Measurements from ENCODE around the gene PREPL. TPM values are rescaled to one million over a fixed set of nuclear protein-coding genes. Genes with fewer than 3 reads are reported as not detected.

Gene PREPL
- total and polyA plus RNA-seq, 2 of the 4 experiments (the other 2 are of a cell fraction), result 27.6 to 39.6 TPM

DNA sequence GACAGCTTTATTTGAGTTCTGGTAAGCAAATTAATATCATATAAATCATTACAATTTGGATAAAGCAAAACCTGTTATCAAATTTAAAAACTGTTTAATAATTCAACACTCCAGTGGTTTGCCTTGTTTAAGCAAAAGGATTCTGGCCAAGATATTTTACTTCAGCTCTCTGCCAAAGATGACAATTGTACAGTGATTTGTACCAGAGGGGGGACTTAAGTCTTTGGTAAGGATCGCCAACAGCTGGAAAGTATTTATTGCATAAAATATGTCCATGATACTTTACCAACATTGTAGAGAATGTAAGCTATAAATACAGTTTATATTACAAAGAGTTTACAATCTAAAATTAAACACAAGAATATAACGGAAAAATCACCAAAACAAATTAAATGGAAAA, 13.8 kb downstream of the PREPL start:
- H2BK15ac ChIP-seq (ENCODE audit: low read depth, low read length), result no peak overlapping the region
- no TSS peak for BruUV-seq (replicated peaks)
- peaks cover 14 to 22% of the 10 kb centered on the region in 2 experiments; a peak in 3 of 4 replicates for H3K79me1 ChIP-seq (ENCODE audit: low read depth in 1 of 2, low read length in 2 of 2)
- no peaks in the 10 kb centered on the region for H3K9me3 ChIP-seq (ENCODE audit: control insufficient read depth, insufficient read depth, low read length)
- H2AFZ ChIP-seq (replicated peaks; ENCODE audit: low read length, poor library complexity), result no peak overlapping the region
- no peaks in the 10 kb centered on the region for H3K27me3 ChIP-seq (ENCODE audit: control insufficient read depth, insufficient read depth, low read length)
- 0 out of 2 replicates have a peak, but pooled peaks cover 3% of the 10 kb centered on the region for H3K36me3 ChIP-seq (ENCODE audit: control insufficient read depth, insufficient read depth, low read length)
- no peak overlapping the region for H2BK5ac ChIP-seq (ENCODE audit: low read depth, low read length, poor library complexity, severe bottlenecking)
- no peak overlapping the region for H4K5ac ChIP-seq (ENCODE audit: low read depth, low read length)
- DNase-seq (no peak), ATAC-seq (ENCODE audit: low read depth) (no peak)
- peaks cover 8% of the 10 kb centered on the region; the same call in 1 of the 2 replicates for H3K9me1 ChIP-seq (ENCODE audit: insufficient read depth, low read length)
- dilution Hi-C loops (cut with HindIII; ENCODE audit: low sequenced_read_pairs, unreplicated experiment) (no loop called here), intact Hi-C loops (cut with micrococcal nuclease) (no loop called here), in situ Hi-C loops (cut with MboI; ENCODE audit: low sequenced_read_pairs) (no loop called here)
- H3K14ac ChIP-seq (replicated peaks; ENCODE audit: low read depth, low read length), result no peak overlapping the region
- H4K8ac ChIP-seq (ENCODE audit: low read depth in 2 of 2, low read length in 2 of 2), result no peak overlapping the region
- H3K18ac ChIP-seq (ENCODE audit: low read depth, low read length), result no peak overlapping the region
- TF ChIP-seq ELK1 (IDR thresholded peaks at IDR 0.05; ENCODE audit: borderline replicate concordance, low read depth, low read length) (no peak), RCOR1 (IDR thresholded peaks at IDR 0.05; ENCODE audit: insufficient replicate concordance, low read length) (no peak), CEBPB (IDR thresholded peaks at IDR 0.05; ENCODE audit: low read depth, low read length) (no peak), MAFK (IDR thresholded peaks at IDR 0.05; ENCODE audit: low read depth, low read length) (no peak), CTCF (conservative IDR thresholded peaks at IDR 0.05; ENCODE audit: low read depth, low read length) (no peak), RFX5 (IDR thresholded peaks at IDR 0.05; ENCODE audit: low read depth, low read length) (no peak)
- H2BK120ac ChIP-seq (ENCODE audit: low read depth, low read length), result no peak overlapping the region
- no peak overlapping the region for H3K4me2 ChIP-seq (ENCODE audit: low read depth, low read length)
- ChIA-PET POLR2A (ENCODE audit: unreplicated experiment) (no interaction called here), CTCF (interaction anchor here (0.6 to 0.8 kb wide), 2 partner anchors 43 to 206 kb away, joined by 3 read pairs; no protein-coding TSS in a partner anchor)
- no peak overlapping the region for H2BK20ac ChIP-seq (ENCODE audit: low read depth, low read length)
- peaks cover 12% of the 10 kb centered on the region for H3K4me1 ChIP-seq (ENCODE audit: control insufficient read depth, insufficient read depth, low read length)
- no peak overlapping the region for H3K9ac ChIP-seq (ENCODE audit: low read depth, low read length)
- no peak overlapping the region for H3K4ac ChIP-seq (ENCODE audit: low read depth, low read length)
- H4K91ac ChIP-seq (ENCODE audit: insufficient read depth, low read depth, low read length), result no peak overlapping the region
- H3K27ac ChIP-seq (ENCODE audit: insufficient read depth, low read length), result no peak overlapping the region
- H2AK5ac ChIP-seq (ENCODE audit: low read depth, low read length), result no peak overlapping the region
- peaks cover 3% of the 10 kb centered on the region; the same call in 1 of the 2 replicates for H4K20me1 ChIP-seq (ENCODE audit: insufficient read depth, low read length)
- H3K4me3 ChIP-seq (ENCODE audit: insufficient read depth, low read depth, low read length), result no peak overlapping the region
- H2AK9ac ChIP-seq (replicated peaks; ENCODE audit: low read depth, low read length, poor library complexity), result no peak overlapping the region
- no CpG with 5 or more reads among the region's 2 CpGs for WGBS, 2 experiments (ENCODE audit: extremely low coverage in 2 of 2, insufficient read length in 1 of 2)
- H3K56ac ChIP-seq (ENCODE audit: extremely low read depth, insufficient read depth, low read length), result no peak overlapping the region
- H3K23ac ChIP-seq (ENCODE audit: low read depth, low read length), result no peak overlapping the region

Data from IMR-90 (cell line).